Endothelial cell of umbilical vein (primary cell): Measurements from ENCODE around the gene HTRA2. TPM values are rescaled to one million over a fixed set of nuclear protein-coding genes. Genes with fewer than 3 reads are reported as not detected.

Experiments used
- BruUV-seq: library from RNA; stranded (reverse); fragments of 400-500 nt; replicated peaks from 2 replicates; lab custom pipeline; 2021; lab: Mats Ljungman, UMichigan
- CTCF ChIA-PET: fragments of 300-600, 350-600 bp; sonication (Branson Sonifier 250); formaldehyde crosslinking; loops from one replicate; lab custom pipeline; 2021; ENCODE audit warnings: antibody characterized with exemption, inconsistent platforms; lab: Charles Lee
- POLR2A ChIA-PET: fragments of 300-600, 350-600 bp; sonication (Branson Sonifier 250); formaldehyde crosslinking; loops from one replicate; lab custom pipeline; 2021; ENCODE audit warnings: antibody characterized with exemption, inconsistent platforms; lab: Charles Lee
- DNase-seq: peaks from one replicate; pipeline ENCODE4 v3.0.0-alpha.2; 2011; ENCODE audit warnings: low read depth, low spot score
- FAIRE-seq: peaks from 2 replicates; lab custom pipeline; 2011; peaks lifted over from hg19 to GRCh38; lab: Jason Lieb, UNC
- H2AFZ ChIP-seq: 2 replicates; pipeline ENCODE4 v1.6.0; 2012; ENCODE audit warnings: low read depth, low read length, control low read depth, inconsistent platforms
- H3K27ac ChIP-seq: 2 replicates; pipeline ENCODE4 v1.5.1; 2011; ENCODE audit warnings: low read depth, mild to moderate bottlenecking, control low read depth, low read length, moderate library complexity; ENCODE audit not compliant: insufficient read depth
- H3K27me3 ChIP-seq, 2 experiments: 2 replicates each; pipeline versions ENCODE4 v1.6.0 to v1.6.1; 2011; ENCODE audit warnings: low read length in 2 of 2, mixed read lengths in 1 of 2; ENCODE audit not compliant: control insufficient read depth in 2 of 2, insufficient read depth in 2 of 2
- H3K36me3 ChIP-seq, 2 experiments: 2 replicates in 1 of 2; 3 replicates in 1 of 2; pipeline ENCODE4 v1.5.1; 2011; ENCODE audit warnings: low read length in 2 of 2, mild to moderate bottlenecking in 1 of 2, moderate library complexity in 1 of 2; ENCODE audit not compliant: control insufficient read depth in 2 of 2, insufficient read depth in 2 of 2; ENCODE audit errors: extremely low read depth in 1 of 2
- H3K4me1 ChIP-seq: 3 replicates; pipeline ENCODE4 v1.5.1; 2011; ENCODE audit warnings: mild to moderate bottlenecking, low read length; ENCODE audit not compliant: control insufficient read depth, insufficient read depth; ENCODE audit errors: extremely low read depth
- H3K4me2 ChIP-seq: 2 replicates; pipeline ENCODE4 v1.6.1; 2011; ENCODE audit warnings: low read length, control low read depth, mixed read lengths; ENCODE audit not compliant: insufficient read depth
- H3K4me3 ChIP-seq, 3 experiments: fragments of 200-600 bp in 1 of 3; sonication (generic), shearing (Covaris generic) in 1 of 3; replicated peaks in 1 of 3; 2 replicates each; pipeline ENCODE4 v1.5.1; 2011 to 2016; ENCODE audit warnings: control low read depth in 3 of 3, low read length in 3 of 3, mild to moderate bottlenecking in 2 of 3, inconsistent platforms in 1 of 3, low read depth in 1 of 3, moderate library complexity in 1 of 3; ENCODE audit not compliant: insufficient read depth in 1 of 3
- H3K79me2 ChIP-seq: 2 replicates; pipeline ENCODE4 v1.6.0; 2012; ENCODE audit warnings: low read length, inconsistent platforms; ENCODE audit not compliant: control insufficient read depth, insufficient read depth
- H3K9ac ChIP-seq: replicated peaks from 2 replicates; pipeline ENCODE3; 2011; ENCODE audit warnings: low read length, control low read depth; ENCODE audit not compliant: insufficient read depth; ENCODE audit errors: extremely low read depth
- H3K9me1 ChIP-seq: replicated peaks from 3 replicates; pipeline ENCODE4 v1.6.0; 2011; ENCODE audit warnings: mild to moderate bottlenecking, low read length; ENCODE audit not compliant: control insufficient read depth, insufficient read depth; ENCODE audit errors: extremely low read depth
- H3K9me3 ChIP-seq: replicated peaks from 2 replicates; pipeline ENCODE4 v1.5.1; 2012; ENCODE audit warnings: low read length, inconsistent platforms; ENCODE audit not compliant: control insufficient read depth, insufficient read depth
- H4K20me1 ChIP-seq: replicated peaks from 2 replicates; pipeline ENCODE3; 2011; ENCODE audit warnings: mild to moderate bottlenecking, low read length; ENCODE audit not compliant: control insufficient read depth, insufficient read depth; ENCODE audit errors: extremely low read depth
- EZH2 ChIP-seq: IDR thresholded peaks from 2 replicates; pipeline ENCODE4 v1.6.1; 2012; ENCODE audit warnings: borderline replicate concordance, low read depth, mild to moderate bottlenecking, moderate library complexity, low read length, inconsistent platforms; ENCODE audit not compliant: severe bottlenecking
- FOS ChIP-seq: IDR thresholded peaks from 2 replicates; pipeline ENCODE4 v1.6.1; 2011; ENCODE audit warnings: mild to moderate bottlenecking, low read length, moderate library complexity, borderline replicate concordance; ENCODE audit not compliant: insufficient read depth
- GATA2 ChIP-seq: IDR thresholded peaks from 2 replicates; pipeline ENCODE4 v1.7.0; 2011; ENCODE audit warnings: low read depth, mild to moderate bottlenecking, moderate library complexity, mixed read lengths, low read length; ENCODE audit not compliant: insufficient read length, insufficient read depth
- JUN ChIP-seq: IDR thresholded peaks from 2 replicates; pipeline ENCODE4 v1.6.1; 2011; ENCODE audit warnings: borderline replicate concordance, low read depth; ENCODE audit not compliant: insufficient read length, insufficient read depth
- MYC ChIP-seq: IDR thresholded peaks from one replicate; pipeline ENCODE4 v1.6.1; 2011; ENCODE audit warnings: mild to moderate bottlenecking, low read depth, low read length
- POLR2A ChIP-seq: IDR thresholded peaks from 2 replicates; pipeline ENCODE4 v1.6.1; 2012; ENCODE audit warnings: low read depth, mild to moderate bottlenecking, control low read depth, low read length
- POLR2AphosphoS5 ChIP-seq: IDR thresholded peaks from 2 replicates; pipeline ENCODE4 v1.6.1; 2012; ENCODE audit warnings: low read depth, mild to moderate bottlenecking, control low read depth, low read length, moderate library complexity; ENCODE audit not compliant: insufficient read depth
- dilution Hi-C: fragments of 300-500 bp; cut with MboI; formaldehyde crosslinking; loops from one replicate; pipeline ENCODE4 v1.15.0; 2019; ENCODE audit warnings: low sequenced_read_pairs; ENCODE audit not compliant: extremely low pct_ligation_motif_present
- intact Hi-C: fragments of 100-400 bp; cut with micrococcal nuclease; formaldehyde crosslinking; loops from one replicate; pipeline ENCODE4 v1.10.0; 2022
- polyA plus RNA-seq, 4 experiments: library from polyadenylated mRNA; depleted of rRNA in 3 of 4; stranded (reverse) in 3 of 4; unstranded in 1 of 4; fragments of >200 nt; gene quantifications; 2 replicates each; pipeline versions ENCODE4 v1.2.1 to v1.2.3, GENCODE V29; 2011 to 2012; ENCODE audit warnings: missing spikeins in 1 of 4
- total RNA-seq: library from RNA; stranded (reverse); gene quantifications from 2 replicates; pipeline ENCODE4 v1.2.3, GENCODE V29; 2021
- TF ChIP-seq, protein P1 (sequence below), 2 donors: IDR thresholded peaks; 1 replicate in 1 of 2; 2 replicates in 1 of 2; pipeline ENCODE4 v1.5.1; 2011; ENCODE audit warnings: low read length in 2 of 2, mild to moderate bottlenecking in 2 of 2, moderate library complexity in 2 of 2, control low read depth in 1 of 2, inconsistent platforms in 1 of 2, low read depth in 1 of 2; ENCODE audit not compliant: insufficient read depth in 1 of 2; ENCODE audit errors: extremely low read depth in 1 of 2
- TF ChIP-seq, protein P2 (sequence below): IDR thresholded peaks from 2 replicates; pipeline ENCODE4 v1.6.1; 2011; ENCODE audit not compliant: insufficient read depth, insufficient read length

The HTRA2 gene
- total and polyA plus RNA-seq, 2 donors (not counting 3 experiments of a cell fraction or from before 2014, with no cell fraction given), result 34.3 to 54.1 TPM

DNA sequence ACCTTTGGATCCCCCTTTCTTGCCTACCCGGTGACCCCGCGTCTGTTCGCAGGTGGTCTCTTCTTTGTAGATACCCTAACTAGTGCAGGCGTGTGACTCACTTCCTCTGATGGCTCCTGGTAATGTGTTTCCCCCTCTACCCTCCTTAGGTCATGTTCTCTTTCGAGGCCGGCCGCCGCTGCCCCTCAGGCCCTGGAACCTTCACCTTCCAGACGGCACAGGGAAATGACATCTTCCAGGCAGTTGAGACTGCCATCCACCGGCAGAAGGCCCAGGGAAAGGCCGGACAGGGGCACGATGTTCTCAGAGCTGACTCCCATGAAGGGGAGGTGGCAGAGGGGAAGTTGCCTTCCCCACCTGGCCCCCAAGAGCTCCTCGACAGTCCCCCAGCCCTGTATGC is 26.4 kb downstream of the HTRA2 start:
- intact Hi-C loops (no loop called here), dilution Hi-C loops (no loop called here)
- Histone ChIP-seq H3K27ac (no peak overlapping the region), H3K9ac (no peak overlapping the region), H3K4me3 (no peak overlapping the region), H3K4me1 (peaks cover 7% of the 10 kb centered on the region), H4K20me1 (no peaks in the 10 kb centered on the region), H3K36me3 (peaks cover 0 to 4% of the 10 kb centered on the region in 2 experiments), H3K9me1 (no peaks in the 10 kb centered on the region), H3K79me2 (no peaks in the 10 kb centered on the region), H2AFZ (no peak overlapping the region), H3K27me3 (peaks cover 0 to 2% of the 10 kb centered on the region in 2 experiments), H3K9me3 (no peaks in the 10 kb centered on the region), H3K4me2 (no peak overlapping the region)
- ChIA-PET CTCF (interaction anchor here (1.9 kb wide), 2 partner anchors 30 to 32 kb away, joined by 5 to 6 read pairs; no protein-coding TSS in a partner anchor), POLR2A (no interaction called here)
- FAIRE-seq (no peak), DNase-seq (no peak)
- BruUV-seq, result no TSS peak
- TF ChIP-seq GATA2 (no peak), EZH2 (no peak), POLR2AphosphoS5 (no peak), JUN (no peak), FOS (no peak), MYC (no peak), POLR2A (no peak)
- TF ChIP-seq, protein P1, sequence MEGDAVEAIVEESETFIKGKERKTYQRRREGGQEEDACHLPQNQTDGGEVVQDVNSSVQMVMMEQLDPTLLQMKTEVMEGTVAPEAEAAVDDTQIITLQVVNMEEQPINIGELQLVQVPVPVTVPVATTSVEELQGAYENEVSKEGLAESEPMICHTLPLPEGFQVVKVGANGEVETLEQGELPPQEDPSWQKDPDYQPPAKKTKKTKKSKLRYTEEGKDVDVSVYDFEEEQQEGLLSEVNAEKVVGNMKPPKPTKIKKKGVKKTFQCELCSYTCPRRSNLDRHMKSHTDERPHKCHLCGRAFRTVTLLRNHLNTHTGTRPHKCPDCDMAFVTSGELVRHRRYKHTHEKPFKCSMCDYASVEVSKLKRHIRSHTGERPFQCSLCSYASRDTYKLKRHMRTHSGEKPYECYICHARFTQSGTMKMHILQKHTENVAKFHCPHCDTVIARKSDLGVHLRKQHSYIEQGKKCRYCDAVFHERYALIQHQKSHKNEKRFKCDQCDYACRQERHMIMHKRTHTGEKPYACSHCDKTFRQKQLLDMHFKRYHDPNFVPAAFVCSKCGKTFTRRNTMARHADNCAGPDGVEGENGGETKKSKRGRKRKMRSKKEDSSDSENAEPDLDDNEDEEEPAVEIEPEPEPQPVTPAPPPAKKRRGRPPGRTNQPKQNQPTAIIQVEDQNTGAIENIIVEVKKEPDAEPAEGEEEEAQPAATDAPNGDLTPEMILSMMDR (IDR thresholded peaks at IDR 0.05; ENCODE audit: extremely low read depth in 1 of 2, insufficient read depth in 1 of 2, low read depth in 1 of 2, low read length in 2 of 2), result no peak
- TF ChIP-seq, protein P2, sequence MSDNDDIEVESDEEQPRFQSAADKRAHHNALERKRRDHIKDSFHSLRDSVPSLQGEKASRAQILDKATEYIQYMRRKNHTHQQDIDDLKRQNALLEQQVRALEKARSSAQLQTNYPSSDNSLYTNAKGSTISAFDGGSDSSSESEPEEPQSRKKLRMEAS, result no peak
